WERI-Rb-1 (cell line): ENCODE results near the gene PTK6.

Experiments
- DNase-seq: peaks from one replicate; pipeline ENCODE4 v3.0.0-alpha.2; 2020
- H3K27ac ChIP-seq: fragments of 250-450 bp; sonication (Bioruptor Pico); 2 replicates; pipeline ENCODE4 v1.5.1; 2020; ENCODE audit warnings: mild to moderate bottlenecking, moderate library complexity
- H3K27me3 ChIP-seq: fragments of 250-450 bp; sonication (Bioruptor Pico); 2 replicates; pipeline ENCODE4 v1.5.1; 2021; ENCODE audit warnings: mild to moderate bottlenecking, low read depth, moderate library complexity; ENCODE audit not compliant: insufficient read depth, severe bottlenecking
- H3K36me3 ChIP-seq: fragments of 250-450 bp; sonication (Bioruptor Pico); 2 replicates; pipeline ENCODE4 v1.5.1; 2020; ENCODE audit warnings: mild to moderate bottlenecking, moderate library complexity
- H3K4me3 ChIP-seq: 2 replicates; pipeline ENCODE4 v1.5.1; 2011; ENCODE audit warnings: low read depth, mild to moderate bottlenecking, control low read depth, low read length
- H3K9me3 ChIP-seq: fragments of 250-450 bp; sonication (Bioruptor Pico); 2 replicates; pipeline ENCODE4 v1.5.1; 2021; ENCODE audit warnings: mild to moderate bottlenecking, moderate library complexity; ENCODE audit not compliant: severe bottlenecking
- CTCF ChIP-seq: IDR thresholded peaks from 2 replicates; pipeline ENCODE4 v1.5.1; 2011; ENCODE audit warnings: low read depth, mild to moderate bottlenecking, control low read depth, inconsistent platforms, low read length

PTK6 gene

GRCh38 chr20:63533871-63534393 is 3.2 kb downstream of the PTK6 start:
- Histone ChIP-seq H3K27ac (no peak overlapping the region; the same call in 1 of the 2 replicates), H3K4me3 (no peak overlapping the region), H3K36me3 (no peaks in the 10 kb centered on the region), H3K9me3 (no peaks in the 10 kb centered on the region), H3K27me3 (no peaks in the 10 kb centered on the region)
- no peak for TF ChIP-seq CTCF
- DNase-seq, result peak; percentile 9

GRCh38 chr20:63533388-63533787 is 3.8 kb downstream of the PTK6 start:
- DNase-seq, result no peak
- TF ChIP-seq CTCF, result no peak
- H3K27ac ChIP-seq, result no peak overlapping the region; the same call in 1 of the 2 replicates
- no peaks in the 10 kb centered on the region for H3K36me3 ChIP-seq
- H3K4me3 ChIP-seq, result no peak overlapping the region
- H3K9me3 ChIP-seq, result no peaks in the 10 kb centered on the region
- H3K27me3 ChIP-seq, result no peaks in the 10 kb centered on the region

GRCh38 chr20:63532449-63532971 is 4.7 kb downstream of the PTK6 start:
- no peaks in the 10 kb centered on the region for H3K9me3 ChIP-seq
- no peak overlapping the region for H3K4me3 ChIP-seq
- H3K36me3 ChIP-seq, result no peaks in the 10 kb centered on the region
- no peaks in the 10 kb centered on the region for H3K27me3 ChIP-seq
- DNase-seq, result no peak
- H3K27ac ChIP-seq, result no peak overlapping the region
- no peak for TF ChIP-seq CTCF

- TF ChIP-seq CTCF, result no peak
- H3K4me3 ChIP-seq, result no peak overlapping the region
- no peak overlapping the region for H3K27ac ChIP-seq
- DNase-seq, result no peak
- no peaks in the 10 kb centered on the region for H3K9me3 ChIP-seq
- H3K36me3 ChIP-seq, result no peaks in the 10 kb centered on the region
- H3K27me3 ChIP-seq, result no peaks in the 10 kb centered on the region
Measured at GRCh38 chr20:63531686-63532448, 5.3 kb downstream of the PTK6 start.

GRCh38 chr20:63530788-63531160 is 6.4 kb downstream of the PTK6 start:
- DNase-seq, result no peak
- no peaks in the 10 kb centered on the region for H3K27me3 ChIP-seq
- no peaks in the 10 kb centered on the region for H3K36me3 ChIP-seq
- no peaks in the 10 kb centered on the region for H3K9me3 ChIP-seq
- no peak overlapping the region for H3K27ac ChIP-seq
- no peak overlapping the region for H3K4me3 ChIP-seq
- TF ChIP-seq CTCF, result no peak
